ENCODE measurements around the gene PHF19.

GRCh38 chr9:120910643-120911042 is 33.7 kb upstream of the PHF19 start:
- TF ChIP-seq JUN (IDR thresholded peaks at IDR 0.05; ENCODE audit: low read depth, low read length), result no peak
- no peak for TF ChIP-seq ZNF274 (IDR thresholded peaks at IDR 0.05; ENCODE audit: borderline replicate concordance, extremely low read depth, low read length)
- TF ChIP-seq POLR2AphosphoS5 (IDR thresholded peaks at IDR 0.05; ENCODE audit: low read depth, low read length), result no peak
- no peak for TF ChIP-seq EZH2 (IDR thresholded peaks at IDR 0.05; ENCODE audit: low read depth, low read length, severe bottlenecking)
- no peak for TF ChIP-seq CTCF (IDR thresholded peaks at IDR 0.05; ENCODE audit: control extremely low read depth in 1 of 3, insufficient read depth in 1 of 3, low read depth in 1 of 3, low read length in 3 of 3)
- TF ChIP-seq BACH1 (IDR thresholded peaks at IDR 0.05; ENCODE audit: low read length), result no peak
- no peak for TF ChIP-seq POLR2A (IDR thresholded peaks at IDR 0.05; ENCODE audit: control extremely low read depth in 1 of 2, low read depth in 2 of 2, low read length in 2 of 2)
- no peak for TF ChIP-seq TEAD4 (IDR thresholded peaks at IDR 0.05; ENCODE audit: low read depth, low read length)
- no peak for TF ChIP-seq MAX (IDR thresholded peaks at IDR 0.05)
